SIG-M5 treated with dmso at 0.1 percent for 504 hours (cell line): ENCODE measurements around the gene NLGN1.
A peak's percentile ranks its signal among the peaks of the same experiment; 100 is the strongest.

Source experiments
- DNase-seq: peaks from one replicate; lab custom pipeline; 2025; ENCODE audit not compliant: unreplicated experiment; lab: John Stamatoyannopoulos, UW

Gene NLGN1

DNA sequence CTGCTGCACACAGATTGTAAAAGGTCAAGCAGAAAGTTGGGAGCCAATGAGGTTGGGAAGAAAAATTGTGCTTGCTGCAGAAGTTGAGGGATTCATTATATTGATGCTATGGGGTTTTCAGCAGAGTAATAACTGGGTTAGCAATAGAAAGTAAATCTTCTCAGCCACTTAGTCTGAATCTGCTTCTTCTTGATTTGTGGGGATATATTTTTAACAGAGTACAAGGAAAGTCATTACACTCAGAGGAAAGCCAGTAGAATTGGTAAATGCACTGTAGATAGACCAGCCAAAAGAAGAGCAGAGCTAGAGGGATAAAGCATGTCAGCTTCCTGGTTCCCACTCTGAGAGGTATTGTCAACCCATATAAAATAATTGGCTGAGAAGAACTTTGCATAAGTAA lies 663.6 kb downstream of the NLGN1 start:
- no peak for DNase-seq

DNA sequence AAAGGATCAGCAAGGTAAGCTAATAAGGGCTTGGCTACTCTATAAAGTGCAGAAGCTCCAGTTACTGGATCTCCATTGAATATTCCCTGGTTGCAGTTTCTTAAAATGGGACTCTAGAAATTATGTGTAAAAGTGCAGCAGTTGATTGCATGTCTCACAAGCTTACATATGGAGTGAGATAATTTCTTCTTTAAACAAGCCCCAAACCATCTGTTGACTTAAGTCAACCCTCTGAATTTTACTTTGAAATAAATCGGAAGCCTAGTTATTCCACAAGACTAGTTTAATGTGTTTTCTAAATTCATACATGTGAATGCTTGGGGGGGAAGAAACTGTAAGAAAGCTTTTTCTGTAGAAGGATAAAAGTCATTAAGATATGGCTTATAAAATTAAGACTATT lies 664.2 kb downstream of the NLGN1 start:
- DNase-seq, result no peak

DNA sequence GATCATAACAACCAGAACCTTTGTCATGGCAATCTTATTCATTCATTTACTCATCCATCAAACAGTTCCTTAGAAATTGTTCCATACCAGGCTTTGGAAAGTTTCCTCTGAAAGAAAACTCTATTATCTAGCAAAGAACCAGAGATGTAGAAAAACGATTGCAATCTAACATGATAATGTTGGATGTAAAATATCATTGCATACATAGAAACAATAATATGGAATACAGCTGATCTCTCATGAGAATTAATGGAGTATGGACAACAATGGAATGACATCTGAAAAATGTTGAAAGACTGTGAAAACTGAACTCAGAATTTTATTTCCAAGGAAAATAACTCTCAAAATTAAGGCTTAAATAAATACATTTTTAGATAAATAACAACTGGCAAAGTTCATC lies 665.4 kb downstream of the NLGN1 start:
- no peak for DNase-seq

DNA sequence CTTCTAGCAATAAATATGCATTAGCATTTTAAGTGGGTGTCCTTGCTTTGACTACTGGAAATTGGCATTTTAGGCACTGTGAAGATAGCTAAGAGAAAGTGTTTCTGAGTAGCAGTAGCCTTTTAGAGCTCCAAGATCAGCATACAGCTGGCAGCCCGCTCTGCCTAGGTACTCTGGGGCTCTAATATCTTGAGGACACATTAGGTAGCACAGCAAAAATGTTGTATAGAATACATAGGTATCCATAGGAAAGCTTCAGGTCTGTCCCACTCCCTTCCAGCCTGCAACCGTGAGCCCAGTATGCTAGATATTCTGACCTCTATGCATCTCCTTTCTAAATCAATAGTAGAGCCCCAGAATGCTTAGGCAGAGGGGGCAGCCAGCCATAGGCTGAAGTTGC lies 670.5 kb downstream of the NLGN1 start:
- DNase-seq, result no peak

DNA sequence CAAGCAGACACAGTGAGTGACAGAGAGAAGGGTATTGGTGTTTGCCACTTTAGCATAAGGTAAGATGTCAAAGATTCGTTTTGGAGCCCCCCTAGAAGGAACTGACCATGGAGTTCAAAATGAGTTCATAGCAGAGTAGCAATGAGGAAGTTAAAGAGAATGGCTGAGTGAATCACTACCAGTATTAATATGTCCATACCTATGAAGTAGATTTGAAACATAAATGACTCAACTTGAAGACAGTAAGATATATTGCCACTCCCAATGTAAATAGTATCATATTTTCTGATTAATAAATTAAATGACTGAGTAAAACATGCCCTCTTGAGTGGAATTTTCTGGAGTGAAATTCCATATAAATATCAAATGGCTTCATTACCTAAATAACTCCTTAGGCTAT lies 675.1 kb downstream of the NLGN1 start:
- DNase-seq, result no peak

DNA sequence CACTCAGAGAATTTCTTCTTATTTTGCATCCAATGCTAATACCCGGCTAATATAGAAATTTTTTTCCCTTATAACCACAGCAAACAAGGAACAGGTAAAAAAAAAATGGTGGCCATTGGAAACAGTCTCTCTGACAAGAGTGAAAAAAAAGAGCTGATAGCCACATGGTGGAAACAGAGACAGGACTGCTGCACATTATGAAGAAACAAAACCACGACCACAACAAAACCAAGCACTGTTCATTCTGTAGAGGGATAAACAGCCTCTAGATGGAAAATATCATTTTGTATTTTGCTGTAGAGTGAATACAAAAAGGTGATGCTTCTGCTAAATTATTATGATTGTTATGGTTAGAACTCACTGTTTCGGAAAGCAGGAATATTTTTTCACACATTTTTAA lies 686.2 kb downstream of the NLGN1 start:
- no peak for DNase-seq

DNA sequence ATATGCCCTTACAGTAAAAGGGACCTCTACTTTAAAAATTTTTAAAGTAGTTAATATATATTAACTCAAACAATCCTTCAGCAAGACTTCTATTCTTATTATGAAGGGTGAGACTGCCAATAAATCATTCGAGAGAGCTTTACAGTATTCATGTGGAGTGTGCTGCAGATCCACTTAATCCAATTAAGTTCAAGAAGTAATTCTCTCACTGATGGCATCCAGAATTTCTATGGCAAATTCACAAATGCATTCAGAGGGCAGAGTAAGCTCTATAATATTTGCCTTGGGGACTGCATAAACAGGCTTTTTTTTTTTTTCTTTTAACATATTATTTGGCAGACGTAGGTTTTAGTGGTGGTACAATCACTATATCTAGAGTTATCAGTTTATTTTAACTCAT lies 692.0 kb downstream of the NLGN1 start:
- no peak for DNase-seq

DNA sequence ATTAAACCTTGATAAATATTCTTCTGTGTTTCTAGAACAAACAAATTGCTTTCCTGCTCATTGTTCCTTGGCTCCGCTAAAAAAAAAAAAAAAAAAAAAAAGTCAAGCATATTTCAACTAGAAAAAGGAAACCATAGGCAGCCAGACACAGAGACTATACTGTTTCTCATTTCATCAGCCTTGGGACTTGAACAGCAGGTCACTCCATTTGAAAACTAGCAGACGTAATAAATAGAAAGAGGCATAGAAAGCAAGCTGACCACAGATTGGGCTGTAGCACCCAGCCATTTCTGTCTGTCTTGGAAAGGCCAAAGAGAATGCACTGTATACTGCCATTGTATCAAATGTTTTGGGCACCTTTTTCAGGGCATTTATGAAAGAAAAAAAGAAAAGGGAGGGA lies 697.1 kb downstream of the NLGN1 start:
- no peak for DNase-seq

DNA sequence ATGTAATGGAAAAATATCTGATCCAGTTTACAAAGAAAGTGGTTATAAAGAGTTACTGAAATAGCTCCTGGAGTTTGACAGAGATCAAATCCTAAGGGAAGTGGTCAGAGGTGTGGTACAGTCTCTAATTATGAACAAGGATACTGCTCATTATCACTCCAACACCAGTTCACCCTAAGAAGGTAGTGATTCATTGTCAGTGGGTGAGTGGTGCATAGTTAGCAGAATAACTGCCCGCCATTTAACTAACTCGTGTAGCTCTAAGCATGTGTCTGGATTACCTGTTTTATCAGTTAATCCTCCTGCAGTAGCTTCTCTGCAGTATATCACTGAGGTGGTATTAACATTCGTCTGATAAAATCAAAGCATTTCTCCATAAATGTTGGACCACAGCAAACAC lies 700.1 kb downstream of the NLGN1 start:
- DNase-seq, result no peak

DNA sequence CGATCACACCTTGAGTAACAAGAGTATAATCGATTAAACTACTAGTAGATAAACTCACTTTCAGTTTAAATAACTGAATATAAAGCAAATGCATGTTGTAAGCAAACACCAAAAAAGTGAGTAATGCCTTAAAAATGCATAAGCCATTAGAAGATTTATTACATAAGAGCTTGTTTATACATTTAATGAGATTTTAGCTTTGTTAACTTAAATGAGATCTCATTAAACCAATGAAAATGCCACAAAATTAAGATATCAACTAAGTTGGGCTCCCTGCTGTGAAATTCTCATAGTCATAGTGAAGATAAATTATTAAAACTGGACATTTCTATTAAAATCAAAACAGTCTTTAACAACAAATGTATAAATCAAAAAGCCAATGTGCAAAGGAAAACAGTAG lies 701.2 kb downstream of the NLGN1 start:
- no peak for DNase-seq

DNA sequence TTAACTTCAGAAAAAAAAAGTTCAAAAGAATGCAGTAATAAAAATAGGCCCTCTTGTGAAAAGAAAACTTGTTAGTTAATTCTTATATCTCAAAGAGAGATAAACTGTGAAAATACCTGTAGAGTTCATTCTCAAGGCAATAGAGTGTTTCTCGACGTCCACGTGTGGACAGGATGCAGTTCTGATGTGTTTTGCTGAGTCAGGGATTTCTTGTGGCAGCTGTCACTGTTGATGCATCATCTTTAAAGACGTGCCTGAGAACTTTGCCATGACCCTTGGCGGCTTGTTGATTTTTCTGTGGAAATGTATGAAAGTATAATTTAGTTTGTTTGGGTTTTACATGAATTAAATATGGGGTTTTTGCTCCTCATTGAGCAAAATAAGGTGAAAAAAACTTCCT lies 702.2 kb downstream of the NLGN1 start:
- DNase-seq, result no peak

DNA sequence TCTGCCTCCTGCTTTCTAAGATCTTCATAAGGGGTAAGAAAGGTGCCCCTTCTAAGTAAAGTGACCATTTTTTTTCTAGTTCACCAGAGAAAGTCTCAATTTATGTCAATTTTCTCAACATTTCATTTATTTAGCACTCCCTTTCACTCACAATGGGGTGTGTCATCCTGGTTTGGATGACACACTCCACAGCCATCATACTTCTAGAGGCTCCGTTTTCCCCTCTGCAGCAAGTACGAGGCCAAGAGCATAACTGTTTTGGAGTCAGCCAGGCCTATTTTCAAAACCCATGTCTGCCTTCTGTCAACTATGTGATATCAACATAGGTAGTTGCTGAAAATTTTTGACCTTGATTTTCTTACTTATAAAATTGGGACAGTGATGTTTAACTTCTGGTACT lies 703.2 kb downstream of the NLGN1 start:
- DNase-seq, result no peak

DNA sequence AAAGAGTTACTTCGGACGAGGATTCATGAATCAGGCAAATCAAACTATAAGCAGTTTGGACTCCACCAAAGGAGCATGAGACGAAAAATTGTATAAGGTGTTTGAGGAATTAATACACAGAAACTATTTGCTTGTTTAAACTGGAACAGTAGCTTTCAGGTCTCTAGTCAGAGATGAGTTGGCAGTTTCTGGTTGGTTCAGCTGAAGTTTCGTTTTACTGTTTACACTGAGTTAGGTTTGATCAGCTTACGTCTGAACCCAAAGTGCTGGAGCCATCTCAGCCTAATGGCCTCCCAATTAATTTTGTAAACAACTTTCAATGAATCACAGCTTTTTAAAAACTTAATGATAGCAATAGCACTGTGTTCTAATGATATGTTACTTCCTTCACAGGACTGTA lies 703.7 kb downstream of the NLGN1 start:
- DNase-seq, result no peak

DNA sequence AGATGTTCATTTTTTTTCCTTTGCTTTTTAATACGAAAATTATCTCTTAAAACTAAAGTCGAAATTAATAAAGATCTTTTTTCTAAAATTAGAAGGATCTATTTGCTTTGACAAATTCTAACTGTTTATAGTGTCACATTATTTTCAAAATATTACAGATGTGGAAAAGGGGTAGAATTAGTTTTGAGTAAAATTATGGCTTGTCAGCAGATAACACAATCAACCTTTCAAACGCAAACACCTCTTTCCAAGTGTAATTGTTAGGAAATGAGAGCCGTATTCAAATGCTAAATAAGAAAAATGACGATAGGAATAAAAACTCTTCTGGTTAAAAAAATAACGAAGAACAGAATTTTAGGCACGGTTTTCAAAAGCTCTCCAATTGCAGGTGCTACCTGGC lies 704.7 kb downstream of the NLGN1 start:
- DNase-seq, result no peak

DNA sequence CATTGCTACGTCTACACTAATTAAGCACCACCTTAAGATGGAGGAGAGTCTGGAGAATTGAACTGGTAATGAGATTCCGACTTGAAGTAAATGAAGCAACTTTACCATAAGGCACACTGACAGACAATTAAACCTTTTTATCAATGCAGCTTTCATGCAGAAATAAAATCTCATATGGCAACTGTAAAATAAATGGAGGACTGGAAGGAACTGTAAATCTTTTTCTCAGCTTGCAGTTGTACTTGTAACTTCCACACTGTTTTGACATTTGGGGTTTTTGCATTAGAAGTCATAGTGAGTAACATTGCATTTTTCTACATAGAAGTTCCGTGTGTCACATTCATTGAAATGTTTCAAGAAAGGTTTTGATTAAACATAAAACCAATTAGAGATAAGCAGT lies 705.3 kb downstream of the NLGN1 start:
- no peak for DNase-seq

DNA sequence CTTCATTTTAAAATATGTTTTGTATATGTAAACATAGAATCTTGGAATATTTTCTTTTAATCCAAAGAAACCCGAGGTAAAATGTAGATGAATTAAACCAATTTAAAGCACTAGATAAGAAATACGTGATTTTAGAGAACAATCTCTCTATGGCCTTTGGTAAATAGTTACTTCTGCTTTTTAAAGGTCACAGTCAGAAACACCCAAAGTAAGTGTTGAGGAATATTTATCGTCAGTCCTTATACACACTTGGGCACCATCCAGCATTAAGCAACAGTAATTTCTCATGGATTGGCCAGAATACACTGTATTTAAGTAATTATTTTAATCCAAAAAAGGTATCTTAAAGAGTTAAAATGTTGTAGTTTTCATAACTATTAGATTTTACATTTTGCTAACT lies 713.2 kb downstream of the NLGN1 start:
- DNase-seq, result peak; percentile 5

DNA sequence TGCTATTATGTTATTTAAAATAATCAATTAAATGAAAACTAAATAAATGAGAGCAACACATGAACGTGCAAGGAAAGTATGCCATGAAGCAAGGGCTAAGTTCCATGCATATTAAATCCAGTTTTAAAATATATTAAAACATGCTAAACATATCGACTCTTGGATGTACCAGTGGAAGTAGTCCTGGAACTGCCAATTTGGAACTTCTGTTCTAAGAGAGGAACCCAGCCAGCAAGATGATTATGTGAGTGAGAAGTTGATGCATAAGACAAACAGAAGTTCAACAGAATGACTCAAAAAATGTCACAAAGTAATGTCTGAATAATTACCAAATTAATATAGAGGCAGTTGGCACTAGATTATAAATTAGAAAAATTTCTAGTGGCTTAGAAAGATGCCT lies 714.2 kb downstream of the NLGN1 start:
- DNase-seq, result no peak

DNA sequence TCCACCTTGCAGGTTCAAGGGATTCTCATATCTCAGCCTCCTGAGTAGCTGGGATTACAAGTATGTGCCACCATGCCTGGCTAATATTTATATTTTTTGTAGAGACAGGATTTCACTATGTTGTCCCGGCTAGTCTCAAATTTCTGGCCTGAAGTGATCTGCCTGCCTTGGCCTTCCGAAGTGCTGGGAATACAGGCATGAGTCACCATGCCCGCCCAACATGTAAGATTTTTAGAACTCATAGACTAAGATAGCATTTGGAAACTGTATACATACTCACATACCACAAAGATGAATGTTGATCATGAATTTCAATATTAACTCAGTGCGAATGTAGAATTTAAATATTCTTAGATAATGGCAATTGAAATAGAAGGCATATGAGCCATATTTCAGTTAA lies 718.9 kb downstream of the NLGN1 start:
- no peak for DNase-seq

DNA sequence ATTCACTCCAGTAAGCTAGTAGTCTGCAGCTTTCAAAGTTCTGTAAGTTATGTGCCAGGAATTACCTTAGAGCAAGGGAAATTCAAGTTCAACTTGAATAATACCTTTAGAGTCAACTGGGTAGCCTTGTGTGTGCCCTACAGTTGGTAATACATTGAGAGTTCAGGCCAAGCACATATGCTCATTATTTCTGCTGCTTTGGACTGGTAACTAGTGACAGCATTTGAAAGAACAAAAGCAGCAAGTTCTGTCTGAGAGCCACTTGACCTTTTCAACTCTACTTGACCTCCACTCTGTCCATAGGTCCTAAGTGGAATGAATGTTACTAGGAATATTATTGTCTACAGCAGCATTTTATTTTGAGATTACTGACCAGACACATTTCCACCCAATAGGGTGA lies 723.5 kb downstream of the NLGN1 start:
- DNase-seq, result no peak

DNA sequence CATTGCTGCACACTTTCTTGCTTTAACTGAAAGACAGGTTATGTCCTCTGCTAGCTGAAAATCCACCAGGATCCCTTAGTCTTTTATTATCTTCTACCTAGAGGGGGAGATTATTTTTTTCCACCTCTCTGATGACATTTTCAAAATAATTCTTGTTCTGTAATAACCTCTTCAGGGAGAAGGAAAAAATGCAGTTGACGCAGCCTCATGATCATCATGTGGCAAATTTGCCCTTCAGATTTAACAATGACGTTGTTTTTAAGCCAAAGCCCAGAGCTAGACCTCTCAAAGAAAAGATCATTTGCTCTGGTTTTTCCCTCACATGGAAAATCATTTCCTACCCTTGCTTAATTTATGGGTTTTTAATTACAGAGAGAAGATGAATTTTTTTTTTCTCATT lies 724.9 kb downstream of the NLGN1 start:
- DNase-seq, result no peak

DNA sequence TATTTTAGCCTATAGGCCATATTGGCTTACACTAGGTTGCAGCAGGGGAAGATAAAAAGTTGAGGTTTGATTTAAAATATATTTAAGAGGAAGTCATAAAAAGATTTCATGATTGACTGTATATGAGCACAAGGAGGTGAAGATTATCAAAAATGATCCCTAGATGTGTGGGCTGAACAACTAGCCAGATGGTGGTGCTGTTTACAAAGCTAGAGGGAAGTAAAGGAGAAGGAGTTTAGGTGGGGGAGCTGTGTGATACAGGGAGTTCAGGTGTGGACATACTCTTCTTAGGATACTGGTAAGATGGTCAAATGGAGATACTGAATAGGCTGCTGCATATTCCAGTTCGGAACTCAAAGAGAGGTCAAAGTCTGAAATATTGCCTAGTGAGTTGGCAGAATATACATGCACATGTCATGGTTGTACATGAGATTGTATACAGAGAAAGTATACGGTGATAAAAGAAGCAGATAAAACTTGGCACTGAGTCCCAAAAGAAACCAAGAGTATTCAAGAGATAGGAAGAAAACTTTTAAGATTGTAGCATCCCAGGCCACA lies 727.8 kb downstream of the NLGN1 start:
- DNase-seq, result peak; percentile 35

DNA sequence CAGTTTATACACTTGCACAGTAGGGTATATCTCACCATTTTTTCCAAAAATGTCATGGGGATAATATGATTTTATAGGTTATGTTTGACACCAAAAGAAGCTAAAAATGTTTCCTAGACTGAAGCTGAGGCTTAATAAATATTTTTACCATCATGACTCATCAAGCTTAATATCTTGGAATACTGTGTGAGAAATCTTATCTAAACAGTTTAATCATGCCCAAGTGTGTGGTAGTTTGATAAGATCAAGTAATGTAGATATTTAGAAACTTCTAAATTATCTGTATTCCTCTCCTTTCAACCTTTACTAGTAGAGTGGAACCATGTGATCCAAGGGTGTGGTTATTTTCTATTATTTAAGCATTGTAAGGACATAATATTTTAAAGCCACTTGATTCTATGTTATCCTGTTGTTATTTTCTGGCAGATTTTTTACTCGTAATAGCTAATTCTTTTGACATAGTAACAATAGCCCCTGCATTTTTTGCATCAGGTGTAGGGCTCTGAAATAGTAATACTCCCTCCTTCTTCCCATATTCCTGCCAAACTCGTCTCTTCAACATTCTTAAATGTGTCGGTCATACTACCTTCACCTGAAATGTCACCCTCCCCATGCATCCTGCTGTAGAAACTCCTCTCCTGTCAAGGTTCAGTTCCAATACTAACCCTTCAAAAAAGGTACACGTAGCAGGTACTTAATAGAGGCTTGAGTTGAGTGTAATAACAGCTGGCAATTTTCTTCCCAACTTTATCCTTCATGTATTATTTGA lies 729.6 kb downstream of the NLGN1 start:
- no peak for DNase-seq

DNA sequence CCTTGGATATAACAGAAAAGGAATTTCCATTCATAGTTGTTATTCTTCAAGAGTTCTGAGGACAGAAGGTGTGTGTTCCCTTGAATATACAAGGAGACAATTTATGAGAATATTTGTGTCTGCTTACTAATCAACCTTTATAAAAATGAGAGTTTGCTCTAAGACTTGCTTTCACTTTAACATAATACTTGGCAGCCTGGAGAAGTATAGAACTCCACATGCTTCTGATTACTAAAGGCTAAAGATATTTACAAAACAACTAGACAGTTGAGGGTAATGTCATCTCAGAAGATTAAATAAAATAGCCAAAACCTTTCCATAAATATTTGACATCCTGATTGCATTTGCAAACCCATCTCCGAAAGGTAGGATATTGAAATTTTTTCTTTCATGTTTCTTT lies 734.5 kb downstream of the NLGN1 start:
- no peak for DNase-seq
